GM13976 (cell line): ENCODE data around the gene CREBZF.
"Not testable (repeated sequence)": the region's sequence is repeated elsewhere in the genome, so short reads cannot be mapped to it uniquely, and the experiment has no call there.

ENCODE experiments used
- DNase-seq: peaks from one replicate; pipeline ENCODE4 v3.0.0; 2012; ENCODE audit warnings: low spot score
- in situ Hi-C: fragments of 300-500 bp; cut with MboI; formaldehyde crosslinking; loops from one replicate; pipeline ENCODE4 v1.12.0; 2022; ENCODE audit warnings: low sequenced_read_pairs, mixed read lengths, inconsistent platforms; ENCODE audit not compliant: unreplicated experiment
- TF ChIP-seq, protein P1 (sequence below): IDR thresholded peaks from 2 replicates; pipeline ENCODE4 v1.5.1; 2012; ENCODE audit warnings: borderline replicate concordance, mild to moderate bottlenecking; ENCODE audit not compliant: insufficient read depth; ENCODE audit errors: extremely low read depth, missing control alignments, control extremely low read depth

Gene CREBZF

DNA sequence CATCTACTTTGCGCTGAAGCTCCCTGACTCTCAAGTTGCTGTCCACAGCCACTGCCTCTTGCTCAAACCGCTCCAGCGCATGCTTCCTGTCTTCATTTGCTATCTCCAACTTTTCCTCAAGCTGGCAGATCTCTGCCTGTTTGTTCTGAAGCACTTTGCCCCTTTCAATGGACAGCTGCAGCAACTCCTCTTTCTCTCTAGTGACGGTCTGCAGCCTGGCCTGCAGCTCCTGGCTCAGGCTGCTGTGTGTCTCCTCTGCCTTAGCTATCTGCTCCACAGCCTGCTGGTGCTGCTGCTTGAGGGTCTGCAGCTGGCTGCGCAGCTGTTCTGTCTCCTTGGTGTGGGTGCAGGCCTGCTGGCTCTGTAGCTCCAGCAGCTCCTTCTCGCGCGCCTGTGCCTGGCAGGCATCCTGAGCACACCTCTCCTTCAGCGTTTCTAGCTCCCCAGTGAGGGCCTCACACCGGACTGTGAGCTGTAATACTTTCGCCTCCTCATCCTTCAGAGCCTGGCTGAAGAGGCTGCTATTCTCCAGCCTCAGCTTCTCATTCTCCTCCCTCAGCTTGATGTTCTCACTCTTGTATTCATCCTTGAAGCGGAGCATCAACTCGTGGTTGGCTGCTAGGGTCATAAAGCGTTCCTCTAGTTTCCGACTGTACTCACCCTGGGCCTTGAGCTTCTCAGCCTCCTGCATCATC, 20.3 kb upstream of the CREBZF start:
- in situ Hi-C loops: no loop called here
- TF ChIP-seq, protein P1, sequence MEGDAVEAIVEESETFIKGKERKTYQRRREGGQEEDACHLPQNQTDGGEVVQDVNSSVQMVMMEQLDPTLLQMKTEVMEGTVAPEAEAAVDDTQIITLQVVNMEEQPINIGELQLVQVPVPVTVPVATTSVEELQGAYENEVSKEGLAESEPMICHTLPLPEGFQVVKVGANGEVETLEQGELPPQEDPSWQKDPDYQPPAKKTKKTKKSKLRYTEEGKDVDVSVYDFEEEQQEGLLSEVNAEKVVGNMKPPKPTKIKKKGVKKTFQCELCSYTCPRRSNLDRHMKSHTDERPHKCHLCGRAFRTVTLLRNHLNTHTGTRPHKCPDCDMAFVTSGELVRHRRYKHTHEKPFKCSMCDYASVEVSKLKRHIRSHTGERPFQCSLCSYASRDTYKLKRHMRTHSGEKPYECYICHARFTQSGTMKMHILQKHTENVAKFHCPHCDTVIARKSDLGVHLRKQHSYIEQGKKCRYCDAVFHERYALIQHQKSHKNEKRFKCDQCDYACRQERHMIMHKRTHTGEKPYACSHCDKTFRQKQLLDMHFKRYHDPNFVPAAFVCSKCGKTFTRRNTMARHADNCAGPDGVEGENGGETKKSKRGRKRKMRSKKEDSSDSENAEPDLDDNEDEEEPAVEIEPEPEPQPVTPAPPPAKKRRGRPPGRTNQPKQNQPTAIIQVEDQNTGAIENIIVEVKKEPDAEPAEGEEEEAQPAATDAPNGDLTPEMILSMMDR: no peak
- DNase-seq: no peak

DNA sequence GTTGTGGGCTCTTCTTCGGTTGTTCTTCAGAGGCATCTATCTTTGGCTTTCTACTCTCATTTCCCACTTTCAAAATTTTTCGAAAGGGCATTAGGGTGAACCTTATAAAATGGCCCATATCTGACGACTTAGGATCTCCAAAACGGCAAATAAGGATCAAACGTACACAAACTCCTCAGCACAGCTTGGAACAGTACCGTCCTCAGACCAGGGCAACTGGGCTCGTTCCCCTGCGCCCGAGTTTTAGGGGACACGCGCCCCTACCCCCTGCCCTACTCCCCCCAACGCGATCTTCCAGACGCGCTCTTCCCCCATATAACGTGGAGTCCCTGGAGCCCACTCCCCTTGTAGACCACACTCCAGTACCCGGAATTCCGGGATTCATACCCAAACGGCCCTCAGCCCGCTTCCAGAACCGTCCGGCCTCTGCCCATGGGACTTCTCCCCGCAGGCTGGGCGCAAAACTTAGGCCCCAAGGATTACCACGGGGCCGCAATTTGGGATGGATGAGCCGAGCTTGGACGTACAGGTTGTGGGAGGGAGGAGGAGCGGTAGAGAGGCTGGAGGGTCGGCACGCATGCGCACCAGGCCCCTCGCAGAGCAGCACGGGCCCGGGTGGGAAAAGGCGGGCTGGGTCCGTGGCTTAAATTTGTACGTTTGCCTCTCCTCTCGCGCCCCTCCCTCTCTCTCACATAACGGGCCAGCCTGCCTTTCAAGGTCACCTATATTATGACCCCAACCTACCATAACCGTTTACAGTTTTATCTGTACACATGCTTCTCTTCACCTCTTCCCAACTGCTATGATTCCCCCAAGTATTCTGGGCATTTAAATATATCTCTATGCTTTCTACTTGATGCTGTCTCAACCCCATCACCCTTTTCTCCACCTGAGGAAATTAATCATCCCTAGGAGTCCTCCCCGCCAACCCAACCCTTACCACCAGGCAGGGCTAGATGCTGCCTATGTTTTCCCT, 17.7 kb upstream of the CREBZF start:
- TF ChIP-seq, protein P1: no peak
- in situ Hi-C loops: no loop called here
- peak; percentile 83 for DNase-seq

DNA sequence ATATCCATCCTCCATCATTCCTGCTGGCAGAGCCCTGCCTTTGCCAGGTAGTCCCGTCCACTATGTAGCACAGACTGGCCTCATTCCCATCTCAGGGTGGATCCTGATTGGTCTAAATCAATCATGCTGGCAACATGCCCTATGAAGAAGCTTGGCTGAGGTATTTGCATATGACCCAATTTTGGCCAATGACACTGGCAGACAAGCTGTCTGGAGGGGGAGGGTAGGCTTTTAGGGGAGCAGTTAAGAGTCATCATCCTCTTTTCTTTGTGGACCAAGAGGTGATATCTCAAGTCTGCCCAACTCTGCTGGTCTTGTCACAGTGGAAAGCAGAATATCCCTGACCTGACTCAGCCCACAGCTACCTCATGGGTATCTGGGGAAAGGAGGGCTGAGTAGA, 16.0 kb upstream of the CREBZF start:
- TF ChIP-seq, protein P1: no peak

DNA sequence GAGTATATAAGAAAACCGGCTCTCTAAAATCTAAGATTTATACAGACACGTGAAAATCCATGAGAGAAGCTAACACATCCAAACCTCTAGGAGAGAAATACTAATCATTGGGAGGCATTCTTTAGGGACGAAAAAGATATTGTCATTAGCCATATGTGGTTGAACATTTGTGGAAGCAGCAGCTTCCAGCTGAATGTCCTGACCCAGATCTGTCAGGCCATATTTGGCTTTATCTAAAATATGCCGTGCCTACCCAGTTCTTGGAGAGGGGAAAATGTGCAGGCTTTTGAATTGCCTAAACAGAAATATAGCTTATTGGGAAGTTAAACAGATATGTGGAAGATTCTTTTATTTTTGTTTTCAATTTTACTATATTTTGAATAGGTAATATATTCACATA, 14.6 kb upstream of the CREBZF start:
- DNase-seq: no peak
- in situ Hi-C loops: no loop called here
- TF ChIP-seq, protein P1: no peak

More for the DNA sequence above, 16.0 kb upstream of the CREBZF start:
- DNase-seq: no peak
- in situ Hi-C loops: no loop called here

DNA sequence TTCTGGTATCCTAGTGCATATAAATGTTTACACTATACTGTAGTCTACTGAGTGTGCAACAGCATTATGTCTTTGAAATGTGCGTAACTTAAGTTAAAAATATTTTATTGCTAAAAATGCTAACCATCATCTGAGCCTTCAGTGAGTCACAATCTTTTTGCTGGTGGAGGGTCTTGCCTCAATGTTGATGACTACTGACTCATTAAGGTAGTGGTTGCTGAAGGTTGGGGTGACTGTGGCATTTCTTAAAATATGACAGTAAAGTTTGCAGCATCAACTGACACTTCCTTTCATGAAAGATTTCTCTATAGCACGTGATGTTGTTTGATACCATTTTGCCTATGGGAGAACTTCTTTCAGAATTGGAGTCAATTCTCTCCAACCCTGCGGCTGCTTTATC, 8.5 kb upstream of the CREBZF start:
- in situ Hi-C loops: no loop called here
- DNase-seq: no peak
- TF ChIP-seq, protein P1: no peak

DNA sequence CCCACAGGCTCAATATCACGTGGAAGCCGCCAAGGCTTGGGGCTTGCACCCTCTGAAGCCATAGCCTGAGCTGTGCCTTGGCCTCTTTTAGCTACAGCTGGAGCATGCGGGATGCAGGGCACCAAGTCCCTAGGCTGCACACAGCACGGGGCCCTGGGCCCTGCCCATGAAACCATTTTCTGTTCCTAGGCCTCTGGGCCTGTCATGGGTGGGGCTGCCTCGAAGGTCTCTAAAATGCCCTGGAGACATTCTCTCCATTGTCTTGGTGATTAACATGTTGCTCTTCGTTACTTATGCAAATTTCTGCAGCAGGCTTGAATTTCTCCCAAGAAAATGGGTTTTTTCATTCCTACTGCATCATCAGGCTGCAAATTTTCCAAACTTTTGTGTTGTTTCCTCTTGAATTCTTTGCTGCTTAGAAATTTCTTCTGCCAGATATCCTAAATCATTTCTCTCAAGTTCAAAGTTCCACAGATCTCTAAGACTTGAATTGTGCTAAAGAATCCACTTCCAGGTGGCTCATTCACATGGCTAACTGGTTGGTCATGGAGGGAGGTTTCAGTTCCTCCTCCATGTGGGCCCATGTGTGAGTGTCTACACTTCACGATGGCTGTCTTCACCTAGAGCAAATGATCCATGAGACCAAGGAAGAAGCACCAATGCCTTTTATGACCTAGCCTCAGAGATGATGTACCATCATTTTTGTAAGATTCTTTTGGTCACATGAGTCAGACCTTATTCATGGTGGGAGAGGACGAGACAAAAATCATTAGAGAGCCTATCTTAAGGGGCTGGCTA, 7.4 kb upstream of the CREBZF start:
- TF ChIP-seq, protein P1: no peak

DNA sequence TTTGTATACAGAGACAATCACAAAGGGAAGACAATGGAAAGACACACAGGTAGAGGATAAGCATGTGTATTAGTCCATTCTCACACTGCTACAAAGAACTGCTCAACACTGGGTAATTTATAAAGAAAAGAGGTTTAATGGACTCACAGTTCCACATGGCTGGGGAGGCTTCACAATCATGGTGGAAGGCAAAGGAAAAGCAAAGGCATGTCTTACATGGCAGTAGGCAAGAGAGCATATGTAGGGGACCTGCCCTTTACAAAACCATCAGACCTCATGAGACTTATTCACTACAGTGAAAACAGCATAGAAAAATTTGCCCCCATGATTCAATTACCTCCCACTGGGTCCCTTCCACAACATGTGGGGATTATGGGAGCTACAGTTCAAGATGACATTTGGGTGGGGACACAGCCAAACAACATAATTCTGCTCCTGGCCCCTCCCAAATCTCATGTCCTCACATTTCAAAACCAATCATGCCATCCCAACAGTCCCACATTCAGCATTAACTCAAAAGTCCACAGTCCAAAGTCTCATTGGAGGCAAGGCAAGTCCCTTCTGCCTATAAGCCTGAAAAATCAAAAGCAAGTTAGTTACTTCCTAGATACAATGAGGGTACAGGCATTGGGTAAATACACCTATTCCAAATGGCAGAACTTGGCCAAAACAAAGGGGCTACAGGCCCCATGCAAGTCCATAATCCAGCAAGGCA, 6.2 kb upstream of the CREBZF start:
- DNase-seq, in situ Hi-C loops: not testable (repeated sequence)

More for the DNA sequence above, 7.4 kb upstream of the CREBZF start:
- no peak for DNase-seq
- in situ Hi-C loops: no loop called here
